HG03196 (cell line): ENCODE data around the gene PDLIM4.

ENCODE experiments used
- ATAC-seq: cut with Tn5 transposase; IDR thresholded peaks from one replicate; pipeline ENCODE4 v1.9.1; 2021; ENCODE audit not compliant: unreplicated experiment

Gene PDLIM4

DNA sequence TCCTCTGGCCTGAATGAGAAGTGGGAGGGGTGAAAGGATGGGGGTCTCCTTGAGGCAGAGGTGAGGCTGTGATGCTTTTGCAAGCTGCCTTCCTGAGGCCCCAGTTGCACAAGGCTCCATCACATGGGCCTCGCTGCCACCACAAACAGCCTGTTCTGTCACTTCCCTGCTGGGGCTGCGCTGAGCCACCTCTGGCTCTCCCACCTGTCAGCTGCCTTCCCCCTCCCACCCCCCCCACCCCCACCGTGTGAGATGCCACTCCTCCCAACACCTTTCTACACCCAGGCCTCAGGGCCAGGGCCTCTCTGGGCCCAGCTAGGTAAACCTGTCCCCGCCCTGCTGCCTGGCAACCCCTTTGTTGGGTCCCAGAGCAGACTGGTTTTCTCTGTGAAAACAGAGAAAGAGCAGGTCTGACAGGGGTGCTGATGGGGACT, 4.5 kb upstream of the PDLIM4 start:
- ATAC-seq: no peak

- no peak for ATAC-seq
Observed at GRCh38 chr5:132253452-132254320, 3.8 kb upstream of the PDLIM4 start.

DNA sequence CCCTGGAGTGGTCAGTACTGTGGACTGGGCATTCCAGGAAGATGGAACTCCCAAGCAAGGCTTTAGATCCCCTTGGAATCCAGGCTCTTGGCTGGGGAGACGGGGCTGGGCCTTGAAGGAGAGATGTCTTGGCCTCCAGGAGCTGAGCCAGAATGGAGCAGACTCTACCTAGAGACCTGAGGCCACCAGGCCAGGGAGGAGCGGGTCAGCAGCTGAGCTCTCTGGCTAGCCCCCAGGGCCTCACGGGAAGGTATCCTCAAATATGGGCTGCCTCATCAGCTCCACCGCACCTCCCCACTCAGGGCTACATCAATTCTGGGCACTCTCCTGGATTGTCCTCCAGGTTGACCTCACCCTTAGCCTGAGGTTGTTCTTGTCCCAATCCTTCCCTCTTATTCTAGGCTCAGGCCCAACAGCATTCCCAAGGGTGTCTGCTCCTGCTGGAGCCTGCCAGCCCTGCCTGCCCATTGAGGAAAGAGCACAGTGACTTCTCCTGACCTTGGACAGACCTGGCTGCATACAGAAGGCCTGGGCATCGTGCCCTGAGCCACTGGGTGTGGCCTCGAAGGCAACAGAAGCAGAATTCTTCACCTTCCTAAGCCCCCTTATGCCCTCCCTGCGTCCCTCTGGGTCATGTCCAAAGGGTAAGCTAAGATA, 3.0 kb upstream of the PDLIM4 start:
- ATAC-seq: no peak

DNA sequence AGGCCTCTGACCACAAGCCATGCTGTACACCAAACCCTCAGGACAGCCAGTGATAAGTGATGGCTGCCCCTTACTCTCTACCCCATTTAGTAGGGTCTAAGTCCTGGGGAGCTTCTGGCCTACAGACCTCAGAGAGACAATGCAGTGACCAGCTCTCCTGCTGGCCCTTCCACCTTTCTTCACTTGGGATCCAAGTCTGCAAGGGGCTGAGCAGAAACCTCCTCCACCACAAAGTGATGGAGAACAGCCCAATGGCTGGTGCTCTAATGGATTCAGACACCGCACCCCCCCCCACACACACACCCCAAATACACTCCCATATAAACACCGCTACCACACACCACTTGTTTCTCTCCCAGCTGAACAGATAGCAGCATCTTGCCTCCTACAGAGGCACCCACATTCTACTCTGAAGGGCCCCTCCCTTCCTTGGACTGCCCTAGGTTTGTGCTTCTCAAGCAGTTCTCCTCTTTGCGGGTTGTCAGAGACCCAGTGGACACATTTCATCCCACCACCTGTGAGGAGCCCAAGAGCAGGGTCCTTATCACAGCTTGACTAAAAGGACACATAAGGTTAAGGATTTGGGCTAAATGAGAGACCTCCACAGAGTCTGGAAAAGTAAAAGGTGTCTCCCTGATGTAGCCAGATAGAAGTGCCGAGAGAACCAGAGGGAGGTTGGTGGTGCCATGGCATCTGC, 1.3 kb upstream of the PDLIM4 start:
- no peak for ATAC-seq

DNA sequence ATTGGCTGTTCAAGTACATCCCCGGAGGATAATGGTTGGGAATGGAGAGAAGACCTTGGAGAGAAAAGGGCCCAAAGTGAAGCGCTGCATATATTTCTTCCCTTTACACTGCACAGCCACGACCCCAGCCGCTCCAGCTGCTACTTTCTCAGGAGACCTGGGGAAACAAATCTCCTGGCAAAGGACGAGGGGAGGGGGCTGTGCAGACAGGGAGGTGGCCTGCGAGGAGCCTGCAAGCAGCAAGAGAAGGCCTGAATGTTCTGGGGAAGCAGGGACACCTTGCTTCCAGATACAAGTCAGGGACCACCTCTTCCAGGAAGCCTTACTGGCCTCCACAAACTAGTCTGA, 739 bp upstream of the PDLIM4 start:
- ATAC-seq: no peak

GRCh38 chr5:132258102-132259068, 889 bp downstream of the PDLIM4 start:
- ATAC-seq: no peak

DNA sequence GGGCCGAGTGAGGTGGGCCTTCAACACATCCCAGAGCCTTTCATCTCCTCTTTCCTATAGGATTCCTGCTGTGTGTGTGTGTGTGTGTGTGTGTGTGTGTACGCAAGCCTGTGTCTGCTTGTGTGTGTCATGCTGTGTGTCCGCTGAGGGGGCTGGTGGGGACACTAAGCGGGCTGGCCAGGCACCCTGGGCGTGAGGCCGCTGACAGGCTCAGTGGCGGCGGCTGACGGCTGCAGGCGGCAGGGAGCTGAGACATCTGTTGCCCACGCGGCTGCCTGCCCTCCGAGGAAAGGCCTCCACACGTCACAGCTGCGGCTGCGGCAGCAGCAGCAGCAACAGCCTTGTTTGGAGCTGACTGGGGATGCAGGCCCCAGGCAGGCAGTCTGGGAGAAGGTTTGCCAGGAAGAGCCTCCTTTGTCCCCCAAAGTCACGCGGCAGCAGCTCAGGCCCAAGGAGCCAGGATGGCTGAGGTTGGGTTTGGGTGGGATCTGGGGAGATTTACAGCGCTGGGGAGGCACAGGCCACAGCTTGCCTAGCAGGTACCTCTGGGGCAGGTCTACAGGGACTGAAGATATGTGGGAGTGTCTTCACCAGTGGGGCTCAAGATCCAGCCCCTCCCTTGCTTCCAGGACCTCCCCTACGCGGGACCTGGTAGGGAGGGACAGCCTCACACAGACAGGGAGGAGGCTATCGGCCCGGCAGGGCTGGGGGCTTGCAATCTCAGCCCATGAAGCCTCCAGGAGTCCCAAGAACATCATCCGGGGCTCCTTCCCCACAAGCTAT, 1.8 kb downstream of the PDLIM4 start:
- no peak for ATAC-seq

DNA sequence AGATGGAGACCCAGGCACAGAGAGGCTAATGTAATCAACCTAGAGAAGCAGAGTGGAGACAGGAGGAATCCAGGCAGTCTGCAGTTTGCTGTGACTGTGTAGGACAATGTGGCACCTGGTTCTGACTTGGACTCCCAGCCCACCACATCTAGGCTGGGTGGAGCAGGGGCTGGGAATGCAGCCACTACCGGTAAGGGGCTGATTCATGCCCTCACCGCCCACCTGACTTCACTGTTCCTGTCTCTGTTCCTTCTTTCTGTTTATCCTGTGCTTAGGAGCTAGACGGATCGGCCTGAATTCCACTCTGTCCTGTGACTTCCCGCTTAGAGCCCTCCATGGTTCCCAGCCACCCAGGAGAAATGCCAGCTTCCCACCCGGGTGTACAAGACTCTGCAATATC, 2.6 kb downstream of the PDLIM4 start:
- ATAC-seq: no peak

- no peak for ATAC-seq
Observed at GRCh38 chr5:132260714-132261551, 3.4 kb downstream of the PDLIM4 start.

GRCh38 chr5:132261881-132262845, 4.7 kb downstream of the PDLIM4 start:
- no peak for ATAC-seq

GRCh38 chr5:132262882-132263547, 5.5 kb downstream of the PDLIM4 start:
- no peak for ATAC-seq

GRCh38 chr5:132263548-132264261, 6.2 kb downstream of the PDLIM4 start:
- no peak for ATAC-seq

DNA sequence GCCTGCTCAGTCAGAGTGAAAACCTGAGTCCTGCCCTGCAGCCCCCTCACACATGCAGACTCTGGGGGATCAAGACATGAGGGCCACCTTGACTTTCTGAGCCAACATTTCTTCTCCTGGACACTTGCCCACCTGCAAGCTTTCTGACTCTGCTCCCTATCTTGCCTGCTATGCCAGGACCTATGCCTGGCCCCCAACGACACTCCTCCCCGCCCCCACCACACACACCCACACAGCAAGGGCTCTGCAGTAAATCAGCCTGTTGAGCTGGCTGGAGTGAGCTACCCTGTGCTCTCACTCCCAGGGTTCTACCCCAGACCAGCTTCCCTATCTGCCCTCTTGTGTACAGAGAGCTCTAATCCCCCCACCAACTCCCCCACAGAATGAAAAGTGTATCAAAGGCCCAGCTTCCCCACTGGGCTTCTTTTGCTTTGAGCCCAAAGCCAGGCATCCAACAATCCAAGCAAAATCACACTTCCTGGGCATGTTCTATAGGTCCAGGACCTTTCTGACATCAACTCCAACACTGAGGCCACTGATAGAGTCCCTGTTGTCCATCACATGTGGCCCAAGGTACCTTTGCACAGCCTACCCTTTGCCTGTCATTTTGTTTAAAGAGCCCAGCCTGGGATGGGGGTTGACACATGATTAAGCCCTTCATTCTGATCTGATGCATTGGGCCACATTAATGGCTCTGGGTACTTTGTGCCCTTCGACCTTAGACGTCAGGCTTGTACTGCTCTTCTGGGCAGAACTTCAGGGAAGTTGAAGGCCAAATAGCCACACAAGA, 7.2 kb downstream of the PDLIM4 start:
- no peak for ATAC-seq

- ATAC-seq: no peak
Observed at GRCh38 chr5:132265336-132266030, 8.0 kb downstream of the PDLIM4 start.
